HG03066 (cell line): ENCODE data around the gene GABRR2.

ENCODE experiments used
- ATAC-seq: cut with Tn5 transposase; IDR thresholded peaks from one replicate; pipeline ENCODE4 v1.9.1; 2021; ENCODE audit warnings: low read depth; ENCODE audit not compliant: unreplicated experiment

Gene GABRR2

DNA sequence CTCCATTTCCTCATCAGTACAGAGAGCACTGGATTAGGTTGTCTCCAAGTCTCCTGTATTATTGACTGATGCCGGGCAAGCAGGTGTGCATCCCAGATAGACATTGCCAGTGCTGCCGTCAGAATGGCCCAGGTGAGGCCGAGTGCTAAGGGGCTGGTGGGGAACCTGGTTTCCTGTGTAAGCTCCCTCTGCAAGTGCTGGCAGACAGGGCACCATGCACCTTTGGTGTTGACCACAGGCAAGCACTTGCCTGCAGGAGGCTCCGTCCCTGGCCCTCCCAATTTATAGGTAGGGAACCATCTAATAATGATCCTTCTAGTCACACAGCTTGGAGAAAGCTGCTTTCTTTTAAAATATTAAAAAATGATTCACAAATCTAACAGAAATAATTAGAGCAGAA lies 98.7 kb downstream of the GABRR2 start:
- no peak for ATAC-seq

DNA sequence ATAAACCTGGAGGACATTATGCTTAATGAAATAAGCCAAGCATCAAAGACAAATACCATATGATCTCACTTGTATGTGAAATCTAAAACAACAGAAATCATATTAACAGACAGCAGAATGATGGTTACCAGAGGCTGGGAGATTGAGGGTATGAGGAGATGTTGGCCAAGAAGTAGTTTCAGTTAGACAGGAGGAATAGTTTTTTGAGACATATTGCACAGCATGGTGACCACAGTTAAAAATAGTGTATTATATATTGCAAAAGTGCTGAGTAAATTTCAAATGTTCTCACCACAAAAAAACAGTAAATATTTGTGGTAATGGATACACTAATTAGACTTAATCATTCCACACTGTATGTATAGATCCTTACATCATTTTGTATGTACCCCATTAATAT lies 99.7 kb downstream of the GABRR2 start:
- ATAC-seq: no peak

DNA sequence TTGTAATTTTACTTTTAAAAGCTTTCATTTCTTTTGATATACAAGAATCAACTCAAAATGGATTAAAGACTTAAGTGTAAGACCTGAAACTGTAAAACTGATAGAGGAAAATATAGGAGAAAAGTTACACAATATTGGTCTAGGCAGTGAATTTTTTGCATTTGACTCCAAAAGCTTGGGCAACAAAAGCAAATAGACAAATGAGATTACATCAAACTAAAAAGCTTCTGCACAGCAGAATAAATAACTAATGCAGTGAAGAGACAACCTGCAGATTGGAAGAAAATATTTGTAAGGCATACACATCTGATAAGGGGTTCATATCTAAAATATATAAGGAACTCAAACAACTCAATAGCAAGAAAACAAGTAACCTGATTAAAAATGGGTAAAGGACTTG lies 100.9 kb downstream of the GABRR2 start:
- ATAC-seq: no peak

DNA sequence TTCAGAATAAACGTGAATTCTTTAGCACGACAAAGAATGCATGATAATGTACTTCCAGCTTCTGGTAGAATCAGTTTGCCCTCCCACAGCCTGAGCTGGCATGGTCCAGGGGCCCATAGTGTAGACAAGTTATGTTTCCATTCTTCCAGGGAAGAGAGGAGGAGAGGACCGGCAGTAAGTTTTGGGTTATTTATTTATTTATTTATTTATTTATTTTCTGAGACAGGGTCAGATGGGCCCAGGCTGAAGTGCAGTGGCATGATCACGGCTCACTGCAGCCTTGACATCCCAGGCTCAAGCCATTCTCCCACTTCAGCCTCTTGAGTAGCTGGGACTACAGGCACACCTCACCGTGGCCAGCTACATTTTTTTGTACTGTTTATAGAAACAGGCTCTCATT lies 102.6 kb downstream of the GABRR2 start:
- ATAC-seq: no peak

DNA sequence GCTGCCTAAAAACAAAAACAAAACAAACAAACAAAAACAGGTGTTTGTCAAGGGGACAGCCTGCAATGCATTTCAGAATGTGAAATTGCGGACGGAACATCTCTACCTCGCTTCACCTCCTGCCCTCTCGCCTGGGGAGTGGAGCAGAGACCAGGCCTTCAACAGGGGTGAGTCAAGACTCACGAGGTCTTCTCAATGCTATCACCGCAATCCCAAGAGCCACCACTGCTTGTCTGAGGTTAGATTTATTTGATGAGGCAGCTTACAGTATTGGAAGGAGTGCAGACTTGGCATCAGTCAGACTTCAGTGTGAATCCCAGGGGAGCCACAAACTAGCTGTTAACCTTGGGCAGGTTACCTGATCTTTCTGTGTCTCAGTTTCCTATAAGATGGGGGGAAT lies 105.6 kb downstream of the GABRR2 start:
- ATAC-seq: no peak

DNA sequence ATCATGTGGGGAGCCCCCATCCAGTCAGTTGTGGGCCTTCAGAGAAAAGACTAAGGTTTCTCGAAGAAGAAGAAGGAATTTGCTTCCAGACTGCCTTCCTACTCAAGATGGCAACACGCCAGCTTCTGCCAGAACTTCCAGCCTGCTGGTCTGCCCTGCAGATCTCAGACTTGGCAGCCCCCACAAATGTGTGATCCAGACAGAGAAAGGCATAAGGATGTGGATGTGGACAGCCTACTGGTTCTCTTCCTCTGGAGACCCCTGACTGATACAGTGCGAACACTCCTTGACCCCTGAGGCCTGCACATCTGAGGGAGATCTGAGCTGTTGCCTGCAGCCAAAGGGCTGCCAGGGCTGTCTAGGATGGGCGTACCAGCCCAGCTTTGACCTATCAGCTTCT lies 106.5 kb downstream of the GABRR2 start:
- no peak for ATAC-seq
